GM18502 (cell line): ENCODE measurements around the gene BNIPL.
A peak's percentile ranks its signal among the peaks of the same experiment; 100 is the strongest.

Experiments
- ATAC-seq: cut with Tn5 transposase; IDR thresholded peaks from one replicate; pipeline ENCODE4 v1.9.1; 2021; ENCODE audit warnings: mild to moderate bottlenecking; ENCODE audit not compliant: unreplicated experiment, poor library complexity

Gene BNIPL

DNA sequence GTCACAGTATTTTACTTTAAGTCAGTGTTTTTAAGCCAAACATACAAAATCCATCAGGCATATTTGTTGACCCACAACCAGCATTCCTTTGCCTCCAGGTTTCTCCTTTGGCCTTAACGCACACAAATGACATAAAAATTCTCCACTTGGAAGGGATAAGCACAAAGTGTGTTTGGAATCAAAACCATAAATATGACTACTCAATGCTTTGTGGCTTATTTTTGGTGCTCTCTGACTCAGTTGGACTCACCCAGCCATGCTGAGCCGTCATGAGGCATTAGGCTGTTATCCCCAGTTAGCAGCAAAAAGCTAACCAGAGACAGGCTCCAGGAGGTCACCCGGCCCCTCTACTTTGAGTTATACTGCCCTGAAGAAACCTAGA is 27.2 kb upstream of the BNIPL start:
- ATAC-seq: no peak

GRCh38 chr1:151009674-151010345 is 26.6 kb upstream of the BNIPL start:
- ATAC-seq: no peak

DNA sequence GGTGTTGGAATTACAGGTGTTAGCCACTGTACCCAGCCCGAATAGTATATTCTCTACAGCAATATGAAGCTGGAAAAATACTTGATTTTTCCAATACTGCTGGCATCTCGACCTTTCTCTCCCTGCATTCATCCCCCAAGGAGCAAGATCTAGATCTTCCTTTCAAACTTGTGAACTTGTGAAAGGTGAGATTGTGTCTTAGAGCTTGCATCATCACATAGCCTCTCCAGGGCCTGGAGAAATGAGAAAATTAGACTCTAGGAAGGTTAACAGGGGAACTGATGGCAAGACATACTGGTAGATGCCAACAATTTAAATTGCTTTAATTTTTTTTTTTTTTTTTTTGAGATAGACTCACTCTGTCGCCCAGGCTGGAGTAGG is 26.1 kb upstream of the BNIPL start:
- ATAC-seq: no peak

DNA sequence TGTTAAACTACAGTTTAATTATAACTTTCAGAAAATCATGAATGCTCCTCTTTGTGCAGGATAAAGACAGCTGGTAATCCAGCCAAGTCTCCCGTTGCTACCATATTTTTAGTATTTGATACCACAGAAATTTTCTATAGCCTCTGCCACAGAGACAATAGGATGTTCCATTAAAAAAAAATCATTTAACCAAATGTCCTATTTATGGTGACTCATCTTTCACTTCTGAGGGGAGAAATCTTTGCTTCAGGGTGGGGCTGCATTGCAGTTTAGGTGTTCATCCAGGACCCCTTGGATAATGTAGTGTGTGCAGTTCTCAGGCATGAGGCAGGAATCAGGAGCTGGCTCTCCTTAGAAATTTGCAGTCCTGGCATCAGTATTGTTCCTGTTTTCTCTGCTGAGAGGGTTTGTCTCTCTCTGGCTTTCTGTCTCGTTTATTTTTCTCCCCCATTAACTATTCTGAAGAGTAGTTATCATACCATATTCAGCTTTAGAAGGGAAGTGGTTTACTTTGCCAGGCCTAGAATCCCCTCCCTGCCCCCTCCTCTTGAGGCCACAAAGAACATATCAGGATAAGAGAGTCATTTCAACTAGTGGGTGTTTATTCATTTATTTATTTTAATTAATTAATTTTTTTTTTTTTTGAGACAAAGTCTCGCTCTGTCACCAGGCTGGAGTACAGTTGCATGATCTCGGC is 25.1 kb upstream of the BNIPL start:
- no peak for ATAC-seq

GRCh38 chr1:151012684-151013471 is 23.5 kb upstream of the BNIPL start:
- ATAC-seq: no peak

DNA sequence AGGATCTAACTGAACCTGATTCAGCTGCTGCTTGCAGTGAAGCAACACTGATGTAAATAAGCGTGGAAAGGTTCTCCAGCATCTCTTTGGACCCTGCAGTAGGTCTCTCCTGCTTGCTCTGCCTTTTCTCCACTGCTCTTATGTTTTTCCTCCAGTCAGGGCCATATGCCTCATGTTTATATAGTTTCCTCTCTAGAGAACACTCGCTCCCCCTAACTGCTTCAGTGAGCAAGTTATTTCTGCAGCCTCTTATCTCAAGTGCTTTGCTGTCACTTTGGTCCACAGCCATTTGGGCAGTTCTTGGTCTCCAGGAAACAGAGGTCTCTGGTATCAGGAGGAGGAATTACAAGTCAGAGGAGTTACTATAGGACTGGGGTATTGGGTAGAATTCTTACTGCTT is 22.9 kb upstream of the BNIPL start:
- ATAC-seq: no peak

DNA sequence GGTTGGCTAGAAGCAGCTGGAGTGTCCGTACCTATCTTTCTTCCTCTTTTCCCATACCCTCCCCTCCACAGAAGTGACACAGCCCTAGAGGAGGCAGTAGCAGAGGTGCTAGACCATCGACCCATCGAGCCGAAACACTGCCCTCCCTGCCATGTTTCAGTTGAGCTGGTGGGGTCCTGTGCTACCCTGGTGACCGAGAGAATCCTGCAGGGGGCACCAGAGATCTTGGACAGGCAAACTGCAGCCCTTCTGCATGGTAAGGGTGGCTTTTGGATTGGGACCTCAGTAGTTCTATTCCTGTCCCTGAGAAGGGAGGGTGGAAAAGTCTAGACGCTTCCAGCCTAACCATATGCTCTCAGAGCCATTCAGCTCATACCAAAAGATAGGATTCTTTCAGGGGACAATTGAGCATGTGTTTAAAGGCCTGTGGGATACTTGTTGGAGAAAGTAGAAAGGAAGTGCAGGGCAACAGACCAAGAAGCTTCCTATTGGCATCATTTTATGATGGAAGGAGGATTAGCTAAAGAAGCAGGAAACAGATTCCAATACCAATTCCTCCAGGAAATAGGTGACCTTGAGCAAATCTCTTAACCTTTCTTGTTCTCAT is 11.7 kb upstream of the BNIPL start:
- ATAC-seq: no peak

- no peak for ATAC-seq
These were observed 9.9 kb upstream of the BNIPL start for GRCh38 chr1:151026460-151026859.

GRCh38 chr1:151032164-151032563 is 4.2 kb upstream of the BNIPL start:
- ATAC-seq: no peak

- ATAC-seq: no peak
These were observed 1.2 kb upstream of the BNIPL start for GRCh38 chr1:151035167-151035566.

- ATAC-seq: no peak
These were observed 646 bp downstream of the BNIPL start for GRCh38 chr1:151037032-151037431.

- ATAC-seq: no peak
These were observed 3.1 kb downstream of the BNIPL start for GRCh38 chr1:151039521-151039920.

- ATAC-seq: no peak
These were observed 6.8 kb downstream of the BNIPL start for GRCh38 chr1:151043163-151043562.

DNA sequence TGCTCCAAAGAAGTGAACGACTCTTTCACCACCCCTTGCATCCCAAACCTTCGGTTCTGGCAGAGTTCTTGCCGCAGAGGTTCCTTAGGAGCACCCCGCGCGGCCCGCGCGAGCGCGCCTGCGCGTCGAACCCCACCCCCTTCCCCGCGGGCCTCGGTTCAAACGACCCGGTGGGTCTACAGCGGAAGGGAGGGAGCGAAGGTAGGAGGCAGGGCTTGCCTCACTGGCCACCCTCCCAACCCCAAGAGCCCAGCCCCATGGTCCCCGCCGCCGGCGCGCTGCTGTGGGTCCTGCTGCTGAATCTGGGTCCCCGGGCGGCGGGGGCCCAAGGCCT is 11.2 kb downstream of the BNIPL start, which contains the start of gene C1orf56:
C1orf56 (plus strand) TSS at position 161 of the 334 bp plus-strand sequence; CDS start at position 258, 97 bp downstream.
- ATAC-seq: peak; percentile 57

GRCh38 chr1:151047925-151048644 is 11.7 kb downstream of the BNIPL start:
- ATAC-seq: peak; percentile 63

GRCh38 chr1:151048645-151049032 is 12.3 kb downstream of the BNIPL start:
- ATAC-seq: no peak

DNA sequence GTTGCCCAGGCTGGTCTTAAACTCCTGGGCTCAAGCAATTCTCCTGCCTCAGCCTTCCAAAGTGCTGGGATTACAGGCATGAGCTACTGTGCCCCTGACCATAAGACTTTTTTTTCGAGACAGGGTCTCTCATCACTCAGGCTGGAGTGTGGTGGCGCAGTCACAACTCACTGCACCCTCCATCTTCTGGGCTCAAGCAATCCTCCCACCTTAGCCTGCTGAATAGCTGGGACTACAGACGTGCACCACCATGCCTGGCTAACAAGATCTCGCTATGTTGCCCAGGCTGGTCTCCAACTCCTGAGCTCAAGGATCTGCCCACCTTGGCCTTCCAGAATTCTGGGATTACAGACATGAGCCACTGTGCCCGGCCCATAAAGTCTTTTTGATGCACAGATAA is 13.1 kb downstream of the BNIPL start:
- ATAC-seq: no peak

GRCh38 chr1:151050051-151050688 is 13.8 kb downstream of the BNIPL start:
- ATAC-seq: no peak

- ATAC-seq: no peak
These were observed 15.1 kb downstream of the BNIPL start for GRCh38 chr1:151051356-151052009.
